ENCODE results near the gene HES3.
A peak's percentile ranks its signal among the peaks of the same experiment; 100 is the strongest.

The HES3 gene, protein sequence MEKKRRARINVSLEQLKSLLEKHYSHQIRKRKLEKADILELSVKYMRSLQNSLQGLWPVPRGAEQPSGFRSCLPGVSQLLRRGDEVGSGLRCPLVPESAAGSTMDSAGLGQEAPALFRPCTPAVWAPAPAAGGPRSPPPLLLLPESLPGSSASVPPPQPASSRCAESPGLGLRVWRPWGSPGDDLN

DNA sequence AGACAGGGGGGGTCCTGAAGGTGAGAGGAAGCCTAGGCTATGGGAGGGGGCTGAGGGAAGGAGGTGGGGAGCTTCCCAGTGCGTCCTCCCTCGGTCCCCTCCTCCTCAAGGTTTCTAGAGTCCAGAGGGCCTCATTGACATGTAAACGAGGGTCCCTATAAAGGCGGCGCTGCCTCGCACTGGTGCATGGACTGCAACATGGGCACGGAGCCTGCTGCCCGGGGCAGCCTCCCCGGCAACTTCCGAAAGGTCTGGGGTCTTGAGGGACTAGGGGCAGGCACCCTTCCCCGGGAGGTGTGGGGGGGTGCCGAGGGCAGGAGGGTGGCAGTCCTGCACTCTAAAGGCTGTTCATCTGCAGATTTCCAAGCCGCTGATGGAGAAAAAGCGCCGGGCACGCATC lies at the start of gene HES3:
TSS of gene HES3 (plus strand) at position 187 of the 400 bp plus-strand sequence. CDS start at position 374, 187 bp downstream.
- no peak within 1 kb of the TSS for H3K27ac Mint-ChIP-seq
- no peak for ATAC-seq
- H3K27me3 Mint-ChIP-seq, result peaks cover 87% of the 10 kb centered on the region
- H3K9me3 Mint-ChIP-seq, result no peaks in the 10 kb centered on the region
- H3K4me3 Mint-ChIP-seq, result peak within 1 kb of the TSS; percentile 9
- peaks cover 29% of the 10 kb centered on the region for H3K4me1 Mint-ChIP-seq
- no peaks in the 10 kb centered on the region for H3K36me3 Mint-ChIP-seq

DNA sequence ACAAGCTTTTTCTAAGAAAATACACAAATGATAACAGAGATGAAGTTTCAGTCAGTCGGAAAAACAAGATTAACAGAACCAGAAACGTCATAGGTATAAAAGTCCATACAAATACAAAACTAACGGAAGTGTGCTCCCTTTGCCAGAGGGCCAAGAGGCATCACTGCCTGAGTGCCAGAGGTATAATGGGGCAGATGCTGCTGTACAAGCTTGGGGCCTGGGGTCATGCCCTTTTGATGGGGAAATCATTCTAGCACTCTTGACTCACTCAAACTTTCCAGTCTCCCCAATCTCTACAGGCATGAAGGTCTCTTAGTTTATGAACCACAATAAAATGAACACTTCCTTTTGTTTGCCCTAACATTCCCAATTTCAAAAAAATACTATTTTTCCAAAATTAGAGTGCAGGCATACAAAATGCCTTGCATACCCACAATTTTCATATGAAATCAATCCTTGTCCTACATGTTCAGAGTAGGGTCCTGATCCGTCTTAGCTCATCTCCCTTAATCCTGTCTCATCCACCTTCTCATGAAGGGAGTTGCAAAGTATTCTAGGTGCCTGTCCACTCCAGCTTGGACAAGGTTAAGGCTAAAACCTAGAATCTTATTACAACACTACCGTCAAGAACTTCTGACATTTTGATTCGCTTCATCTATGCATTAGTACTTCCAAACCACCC lies 46.1 kb upstream of the HES3 start:
- peak overlapping the region; percentile 93 for H3K27ac Mint-ChIP-seq
- H3K4me3 Mint-ChIP-seq, result peak overlapping the region; percentile 86
- peaks cover 32% of the 10 kb centered on the region for H3K36me3 Mint-ChIP-seq
- H3K9me3 Mint-ChIP-seq, result no peaks in the 10 kb centered on the region
- peaks cover 59% of the 10 kb centered on the region for H3K4me1 Mint-ChIP-seq
- ATAC-seq, result no peak
- H3K27me3 Mint-ChIP-seq, result no peaks in the 10 kb centered on the region

DNA sequence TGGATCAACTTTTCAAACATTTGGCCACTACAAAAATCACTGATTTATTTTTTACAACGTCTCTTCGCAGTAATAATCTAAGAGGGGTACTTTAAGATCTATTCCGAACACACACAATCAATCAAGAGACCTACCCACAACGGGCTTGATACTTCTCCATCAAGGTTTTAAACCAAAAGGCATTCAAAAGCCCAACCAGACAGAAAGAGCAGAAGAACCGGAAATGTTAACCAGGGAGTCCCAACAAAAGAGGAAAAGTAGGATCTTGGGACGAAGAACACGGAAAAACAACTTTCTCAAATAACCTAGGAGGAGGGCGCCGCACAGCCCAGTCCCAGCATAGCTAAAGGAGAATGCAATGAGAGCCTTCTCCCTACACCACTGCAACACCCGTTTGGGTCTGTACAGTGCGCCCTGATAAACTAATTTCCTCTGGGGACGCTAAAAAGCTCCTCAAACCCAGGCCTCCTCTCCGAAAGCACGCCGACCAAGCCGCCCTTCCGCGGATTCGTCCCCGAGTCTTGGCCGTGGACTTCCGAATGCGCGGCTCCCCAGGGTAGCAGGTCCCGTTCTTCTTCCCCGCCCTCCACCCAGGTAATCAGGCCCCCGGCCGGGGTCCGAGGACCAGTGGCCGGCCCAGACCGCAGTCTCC lies 45.2 kb upstream of the HES3 start:
- no peaks in the 10 kb centered on the region for H3K27me3 Mint-ChIP-seq
- H3K9me3 Mint-ChIP-seq, result no peaks in the 10 kb centered on the region
- ATAC-seq, result peak; percentile 42
- H3K36me3 Mint-ChIP-seq, result peaks cover 26% of the 10 kb centered on the region
- H3K4me1 Mint-ChIP-seq, result peaks cover 59% of the 10 kb centered on the region
- peak overlapping the region; percentile 93 for H3K27ac Mint-ChIP-seq
- H3K4me3 Mint-ChIP-seq, result peak overlapping the region; percentile 86

DNA sequence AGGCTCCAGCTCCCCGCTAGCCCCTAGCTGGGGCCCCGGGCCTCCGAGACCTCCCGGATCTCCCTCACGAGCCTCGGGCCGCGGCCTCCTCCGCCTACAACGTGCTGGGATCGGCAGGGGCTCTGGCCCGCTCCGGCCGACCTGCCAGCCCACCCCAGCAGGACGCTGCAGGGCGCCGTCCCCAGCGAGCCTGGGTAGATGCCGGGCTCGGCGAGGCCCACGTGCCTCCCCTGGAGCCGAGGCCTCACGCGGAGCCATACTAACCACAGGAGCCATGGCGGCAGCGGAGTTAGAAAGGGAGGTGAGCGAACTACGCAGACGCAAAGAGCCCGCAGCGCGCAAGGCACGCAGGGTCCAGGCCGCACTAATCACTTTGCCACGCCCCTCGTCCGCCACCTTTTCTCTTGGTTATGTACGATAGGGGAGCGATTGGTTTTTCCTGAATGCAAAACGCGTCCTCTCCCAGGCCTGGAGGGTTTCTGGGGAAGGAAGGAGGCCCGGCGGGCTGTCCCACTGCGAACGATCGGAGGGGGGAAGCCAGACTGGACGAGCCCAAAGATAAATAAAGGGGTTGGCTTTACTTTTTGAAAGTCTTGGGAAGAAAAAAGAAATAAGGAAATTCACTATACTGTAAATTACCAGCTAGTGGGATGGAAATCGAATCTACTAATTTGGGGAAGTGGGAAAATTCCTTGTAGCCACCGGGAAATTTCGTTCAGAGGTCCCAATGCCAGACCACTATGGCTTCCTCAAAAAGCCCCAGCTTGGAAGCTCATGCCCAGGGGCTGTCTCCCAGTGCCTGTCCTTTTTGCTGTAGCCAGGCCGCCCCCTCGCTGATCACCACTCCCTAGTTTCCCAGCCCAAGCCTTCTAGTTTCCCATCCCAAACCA lies 44.4 kb upstream of the HES3 start, which contains the start of gene RPL22:
TSS of gene RPL22 (minus strand) at position 298 of the 890 bp plus-strand sequence. CDS start at position 276, 22 bp downstream.
- H3K9me3 Mint-ChIP-seq, result no peaks in the 10 kb centered on the region
- peak within 1 kb of the TSS; percentile 86 for H3K4me3 Mint-ChIP-seq
- H3K4me1 Mint-ChIP-seq, result peaks cover 59% of the 10 kb centered on the region
- H3K27me3 Mint-ChIP-seq, result no peaks in the 10 kb centered on the region
- H3K36me3 Mint-ChIP-seq, result peaks cover 26% of the 10 kb centered on the region
- peak within 1 kb of the TSS; percentile 93 for H3K27ac Mint-ChIP-seq
- peak; percentile 99 for ATAC-seq

DNA sequence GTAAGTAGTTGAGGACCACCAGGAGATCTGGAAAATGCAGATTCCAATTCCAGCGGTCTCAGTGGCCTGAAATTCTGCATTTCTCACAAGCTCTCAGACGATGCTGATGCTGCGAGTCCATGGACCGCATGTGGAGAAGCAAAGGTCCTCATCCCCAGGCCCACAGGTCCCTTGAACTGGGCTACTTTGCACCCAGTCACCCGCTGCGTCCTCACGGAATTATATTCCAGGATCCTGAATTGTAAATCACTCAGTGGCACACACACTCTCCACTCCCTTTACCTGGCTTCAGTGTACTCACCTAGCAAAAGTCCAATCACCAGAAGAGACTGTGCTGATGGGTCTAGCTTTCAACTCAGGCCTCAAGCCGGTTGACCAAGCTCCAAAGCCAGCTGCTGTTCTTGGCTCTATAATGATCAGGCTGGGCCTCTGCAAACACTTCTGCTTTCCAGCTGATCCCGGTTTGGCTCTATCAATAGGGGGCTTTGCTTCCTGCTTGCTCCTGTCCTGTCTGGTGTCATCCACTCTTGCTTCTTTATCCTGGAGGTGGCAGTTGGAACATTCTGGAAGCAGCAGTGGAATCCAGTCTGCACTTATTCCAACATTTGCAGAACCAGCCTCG lies 43.7 kb upstream of the HES3 start:
- Mint-ChIP-seq H3K27ac (peak overlapping the region; percentile 93), H3K27me3 (no peaks in the 10 kb centered on the region), H3K9me3 (no peaks in the 10 kb centered on the region), H3K36me3 (peaks cover 26% of the 10 kb centered on the region), H3K4me1 (peaks cover 59% of the 10 kb centered on the region), H3K4me3 (peak overlapping the region; percentile 86)
- no peak for ATAC-seq

DNA sequence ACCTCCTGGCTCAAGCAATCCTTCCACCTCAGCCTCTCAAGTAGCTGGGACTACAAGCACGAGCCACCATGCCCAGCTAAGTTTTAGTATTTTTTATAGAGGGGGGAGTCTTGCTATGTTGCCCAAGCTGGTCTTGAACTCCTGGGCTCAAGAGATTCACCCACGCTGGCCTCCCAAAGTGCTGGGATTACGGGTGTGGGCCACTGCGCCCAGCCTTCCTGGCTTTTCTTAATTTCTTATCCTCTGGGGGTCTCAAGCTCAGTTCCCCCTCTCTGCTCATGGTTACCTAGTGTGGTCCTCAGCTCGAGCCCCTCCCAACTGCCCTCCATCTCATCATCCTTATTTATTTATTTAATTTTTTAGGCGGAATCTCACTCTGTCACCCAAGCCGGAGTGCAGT lies 41.7 kb upstream of the HES3 start:
- ATAC-seq, result no peak
- Mint-ChIP-seq H3K36me3 (peaks cover 10% of the 10 kb centered on the region), H3K9me3 (no peaks in the 10 kb centered on the region), H3K27me3 (peaks cover 8% of the 10 kb centered on the region), H3K27ac (peak overlapping the region; percentile 93), H3K4me3 (no peak overlapping the region), H3K4me1 (peaks cover 49% of the 10 kb centered on the region)

DNA sequence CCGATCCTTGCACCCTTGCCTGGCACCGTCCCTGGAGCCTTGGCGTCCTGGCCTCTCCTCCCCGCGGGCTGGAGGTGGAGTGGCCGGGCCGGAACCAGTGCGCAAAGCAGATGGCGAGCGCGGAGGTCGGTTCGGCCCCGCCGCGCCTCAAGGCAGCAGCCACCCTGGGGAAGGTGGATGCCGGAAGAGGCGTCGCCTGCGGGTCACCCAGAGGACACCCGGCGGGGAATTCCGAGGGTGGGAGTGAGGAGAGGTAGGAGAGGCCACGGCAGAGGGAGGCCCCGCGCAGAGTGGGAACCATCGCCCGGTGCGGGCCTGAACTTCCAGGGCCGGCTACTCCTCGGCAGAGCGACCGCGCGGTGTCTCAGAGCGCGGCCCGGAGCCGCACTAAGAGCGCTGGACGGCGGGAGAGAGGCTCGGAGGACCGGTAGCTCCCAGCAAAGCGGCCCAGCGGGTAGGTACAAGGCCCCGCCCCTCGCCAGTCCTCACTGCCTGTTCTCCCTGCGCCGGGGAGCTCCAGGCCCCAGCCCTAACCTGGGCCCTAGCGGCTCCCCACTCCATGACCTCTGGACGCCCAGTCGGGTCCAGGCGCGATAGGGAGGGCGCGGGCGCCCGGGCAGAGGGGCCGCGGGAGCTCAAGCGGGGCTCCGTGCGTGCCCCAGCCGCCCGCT lies 38.0 kb upstream of the HES3 start, which contains the start of gene RNF207:
TSS of gene RNF207 (plus strand) at position 271 of the 671 bp plus-strand sequence. CDS start 417 bp downstream, outside the sequence.
- no peaks in the 10 kb centered on the region for H3K36me3 Mint-ChIP-seq
- no peaks in the 10 kb centered on the region for H3K9me3 Mint-ChIP-seq
- H3K4me3 Mint-ChIP-seq, result peak within 1 kb of the TSS; percentile 80
- peaks cover 31% of the 10 kb centered on the region for H3K27me3 Mint-ChIP-seq
- no peak within 1 kb of the TSS for H3K27ac Mint-ChIP-seq
- peak; percentile 66 for ATAC-seq
- peaks cover 27% of the 10 kb centered on the region for H3K4me1 Mint-ChIP-seq

DNA sequence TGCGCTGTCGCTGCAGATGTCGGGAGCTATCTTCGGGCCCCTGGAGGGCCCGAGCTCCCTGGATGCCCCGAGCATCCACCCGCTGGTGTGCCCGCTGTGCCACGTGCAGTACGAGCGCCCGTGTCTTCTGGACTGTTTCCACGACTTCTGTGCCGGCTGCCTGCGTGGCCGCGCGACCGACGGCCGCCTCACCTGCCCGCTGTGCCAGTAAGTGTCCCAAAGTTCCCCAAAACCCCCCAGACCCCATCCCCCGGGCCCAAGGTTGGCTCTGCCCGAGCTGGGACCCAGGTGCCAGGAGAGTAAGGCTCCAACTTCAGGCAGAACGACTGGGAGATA lies 37.5 kb upstream of the HES3 start:
- ATAC-seq, result no peak
- peak overlapping the region; percentile 80 for H3K4me3 Mint-ChIP-seq
- no peaks in the 10 kb centered on the region for H3K36me3 Mint-ChIP-seq
- H3K27me3 Mint-ChIP-seq, result peaks cover 32% of the 10 kb centered on the region
- H3K4me1 Mint-ChIP-seq, result peaks cover 22% of the 10 kb centered on the region
- H3K27ac Mint-ChIP-seq, result no peak overlapping the region
- H3K9me3 Mint-ChIP-seq, result no peaks in the 10 kb centered on the region

DNA sequence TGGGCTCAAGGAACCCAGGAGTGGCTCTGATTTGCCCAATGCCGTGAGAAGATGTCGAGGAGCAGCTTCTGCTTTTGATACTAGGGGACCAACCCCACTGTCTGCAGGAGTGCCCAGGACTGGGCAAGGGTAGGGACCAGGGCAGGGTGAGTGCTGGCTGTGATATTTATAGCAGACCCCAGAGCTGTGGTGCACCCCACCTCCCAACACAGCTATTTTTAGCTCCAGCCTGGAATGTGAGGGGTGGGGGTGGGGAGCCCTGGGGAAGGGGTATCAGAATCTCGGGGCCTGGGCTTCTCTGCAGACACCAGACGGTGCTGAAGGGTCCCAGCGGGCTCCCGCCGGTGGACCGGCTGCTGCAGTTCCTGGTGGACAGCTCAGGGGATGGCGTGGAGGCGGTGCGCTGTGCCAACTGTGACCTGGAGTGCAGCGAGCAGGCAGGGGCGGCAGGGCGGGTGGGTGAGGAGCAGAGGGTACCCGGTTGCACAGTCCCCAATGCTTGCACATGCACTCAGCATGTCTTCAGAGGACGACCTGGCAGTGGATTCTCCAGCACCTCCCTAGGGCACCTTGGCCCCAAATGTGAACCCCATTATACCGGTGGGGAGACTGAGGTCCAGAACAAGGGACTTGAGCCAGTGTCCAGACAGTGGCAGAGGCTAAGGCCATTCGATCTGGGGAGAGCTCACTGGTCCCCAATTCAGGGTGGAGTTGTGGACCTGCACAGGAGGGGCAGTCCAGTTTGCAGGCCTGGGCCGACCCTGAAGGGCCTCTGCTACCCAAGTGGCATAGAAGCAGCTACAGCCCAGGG lies 36.7 kb upstream of the HES3 start:
- Mint-ChIP-seq H3K4me1 (peaks cover 20% of the 10 kb centered on the region), H3K27me3 (peaks cover 40% of the 10 kb centered on the region), H3K4me3 (peak overlapping the region; percentile 80)

DNA sequence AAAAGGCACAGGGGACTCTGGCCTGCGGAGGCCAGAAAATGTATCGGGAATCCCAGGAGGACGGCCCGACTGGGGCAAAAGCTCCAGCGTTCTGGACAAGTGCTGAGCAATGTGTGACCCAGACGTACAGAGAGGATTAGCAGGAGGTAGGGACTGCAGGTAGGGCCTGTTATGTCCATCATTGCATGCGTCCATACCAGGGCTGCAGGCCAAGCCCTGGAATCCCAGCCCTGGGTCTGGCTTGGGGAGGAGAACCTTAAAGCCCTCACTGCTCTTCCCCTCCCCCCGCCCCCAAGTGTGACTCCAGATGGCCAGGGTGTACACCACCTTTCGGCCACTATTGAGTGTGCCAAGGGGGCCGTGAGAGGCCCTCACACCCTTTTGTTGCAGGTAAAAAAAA lies 36.1 kb upstream of the HES3 start:
- Mint-ChIP-seq H3K36me3 (no peaks in the 10 kb centered on the region), H3K27me3 (peaks cover 47% of the 10 kb centered on the region), H3K4me1 (peaks cover 26% of the 10 kb centered on the region), H3K9me3 (no peaks in the 10 kb centered on the region), H3K27ac (no peak overlapping the region), H3K4me3 (no peak overlapping the region)
- ATAC-seq, result no peak

More for the DNA sequence above, 36.7 kb upstream of the HES3 start:
- ATAC-seq, result no peak
- H3K27ac Mint-ChIP-seq, result no peak overlapping the region
- H3K36me3 Mint-ChIP-seq, result no peaks in the 10 kb centered on the region
- H3K9me3 Mint-ChIP-seq, result no peaks in the 10 kb centered on the region

DNA sequence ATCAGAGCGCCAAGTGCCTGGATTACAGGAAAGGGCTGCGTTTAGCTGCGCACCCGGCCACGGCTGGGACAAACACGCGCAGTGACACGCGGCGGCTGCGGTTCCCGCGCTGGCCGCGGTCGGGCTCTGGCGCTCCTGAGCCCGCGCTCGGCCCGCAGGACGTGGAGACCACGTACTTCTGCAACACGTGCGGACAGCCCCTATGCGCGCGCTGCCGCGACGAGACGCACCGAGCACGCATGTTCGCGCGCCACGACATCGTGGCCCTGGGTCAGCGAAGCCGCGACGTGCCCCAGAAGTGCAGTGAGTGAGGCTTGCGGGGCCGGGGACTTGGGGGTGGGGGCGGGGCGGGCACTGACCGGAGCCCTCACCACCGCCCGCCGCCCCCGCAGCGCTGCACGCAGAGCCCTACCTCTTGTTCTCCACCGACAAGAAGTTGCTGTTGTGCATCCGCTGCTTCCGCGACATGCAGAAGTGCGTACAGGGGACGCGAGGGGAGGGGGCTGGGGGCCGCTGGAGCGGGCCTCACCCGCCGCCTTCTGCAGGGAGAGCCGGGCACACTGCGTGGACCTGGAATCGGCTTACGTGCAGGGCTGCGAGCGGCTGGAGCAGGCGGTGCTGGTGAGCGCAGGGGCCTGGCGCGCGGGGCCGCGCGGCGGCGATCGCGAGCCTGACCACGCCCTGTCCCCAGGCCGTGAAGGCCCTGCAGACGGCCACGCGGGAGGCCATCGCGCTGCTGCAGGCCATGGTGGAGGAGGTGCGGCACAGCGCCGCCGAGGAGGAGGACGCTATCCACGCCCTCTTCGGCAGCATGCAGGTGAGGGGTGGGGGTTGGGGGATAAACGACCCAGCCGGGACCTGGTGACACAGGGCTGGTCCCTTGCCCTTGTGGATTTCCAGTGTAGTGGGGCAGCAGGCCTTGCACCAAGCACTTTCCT lies 35.0 kb upstream of the HES3 start:
- Mint-ChIP-seq H3K27me3 (peaks cover 56% of the 10 kb centered on the region), H3K27ac (no peak overlapping the region), H3K4me1 (peaks cover 27% of the 10 kb centered on the region), H3K36me3 (no peaks in the 10 kb centered on the region), H3K4me3 (peak overlapping the region; percentile 47), H3K9me3 (no peaks in the 10 kb centered on the region)
- peak; percentile 52 for ATAC-seq

DNA sequence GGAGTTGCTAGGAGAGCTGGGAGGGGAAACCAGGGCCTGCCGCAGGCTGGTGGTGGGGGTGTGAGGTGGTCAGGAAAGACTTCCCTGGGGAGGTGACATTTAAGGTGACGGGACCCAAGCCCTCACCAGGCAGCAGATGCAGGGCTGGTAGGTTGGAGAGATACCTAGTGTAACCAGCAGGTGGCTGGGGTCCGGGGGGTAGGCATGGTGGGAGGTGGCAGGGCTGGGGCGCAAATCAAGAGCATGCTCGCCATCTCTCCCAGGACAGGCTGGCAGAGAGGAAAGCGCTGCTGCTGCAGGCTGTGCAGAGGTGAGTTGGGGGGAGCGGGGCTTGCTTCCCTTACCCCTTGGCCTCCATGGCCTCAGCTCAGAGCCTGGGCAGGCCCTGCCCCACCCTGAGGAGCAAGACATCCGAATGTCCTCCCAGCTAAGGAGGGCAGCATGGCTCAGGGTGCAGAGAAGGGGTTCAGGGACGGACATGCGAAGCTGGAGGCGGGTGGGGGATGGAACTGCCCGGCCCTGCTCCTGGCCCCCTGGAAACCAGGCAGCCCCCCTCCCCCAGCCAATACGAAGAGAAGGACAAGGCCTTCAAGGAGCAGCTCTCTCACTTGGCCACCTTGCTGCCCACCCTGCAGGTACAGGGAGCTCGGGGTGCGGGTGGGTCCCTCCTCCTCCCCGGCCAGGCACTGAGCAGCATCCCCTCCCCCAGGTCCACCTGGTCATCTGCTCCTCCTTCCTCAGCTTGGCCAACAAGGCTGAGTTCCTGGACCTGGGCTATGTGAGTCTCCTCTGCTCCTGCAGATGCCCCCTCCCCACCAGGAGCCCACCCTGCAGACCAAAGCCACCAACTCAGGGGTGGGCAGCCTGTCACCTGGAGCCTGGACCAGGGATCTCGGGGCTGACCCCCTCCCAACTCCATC lies 34.1 kb upstream of the HES3 start:
- peak; percentile 47 for ATAC-seq
- H3K4me1 Mint-ChIP-seq, result peaks cover 27% of the 10 kb centered on the region

More for the DNA sequence above, 34.1 kb upstream of the HES3 start:
- H3K36me3 Mint-ChIP-seq, result no peaks in the 10 kb centered on the region
- peak overlapping the region; percentile 30 for H3K4me3 Mint-ChIP-seq
- peaks cover 2% of the 10 kb centered on the region for H3K9me3 Mint-ChIP-seq
- peaks cover 62% of the 10 kb centered on the region for H3K27me3 Mint-ChIP-seq
- no peak overlapping the region for H3K27ac Mint-ChIP-seq
